Activated gamma-delta T cell treated with Interleukin-2 at 50 U/mL for 16 hours (primary cell): ENCODE results near the gene TMBIM1.

Experiments used
- DNase-seq: peaks from one replicate; pipeline ENCODE4 v3.0.0-alpha.2; 2020

The TMBIM1 gene

GRCh38 chr2:218253232-218253625 is 39.1 kb downstream of the TMBIM1 start:
- no peak for DNase-seq

- DNase-seq, result no peak
These were observed 39.6 kb downstream of the TMBIM1 start for GRCh38 chr2:218252509-218253231.

- no peak for DNase-seq
These were observed 42.6 kb downstream of the TMBIM1 start for GRCh38 chr2:218249691-218250090.

GRCh38 chr2:218245214-218245613 is 47.1 kb downstream of the TMBIM1 start:
- no peak for DNase-seq

GRCh38 chr2:218244665-218245064 is 47.6 kb downstream of the TMBIM1 start:
- DNase-seq, result no peak

- no peak for DNase-seq
These were observed 48.1 kb downstream of the TMBIM1 start for GRCh38 chr2:218244204-218244603.

GRCh38 chr2:218238887-218239286 is 53.4 kb downstream of the TMBIM1 start:
- no peak for DNase-seq

- no peak for DNase-seq
These were observed 55.5 kb downstream of the TMBIM1 start for GRCh38 chr2:218236829-218237228.

GRCh38 chr2:218235017-218235416 is 57.3 kb downstream of the TMBIM1 start:
- DNase-seq, result no peak

- no peak for DNase-seq
These were observed 57.8 kb downstream of the TMBIM1 start for GRCh38 chr2:218234521-218234920.

GRCh38 chr2:218233543-218233942 is 58.8 kb downstream of the TMBIM1 start:
- DNase-seq, result no peak

- DNase-seq, result no peak
These were observed 61.4 kb downstream of the TMBIM1 start for GRCh38 chr2:218230882-218231281.

GRCh38 chr2:218229851-218230250 is 62.5 kb downstream of the TMBIM1 start:
- DNase-seq, result no peak

- DNase-seq, result peak; percentile 38
These were observed 63.1 kb downstream of the TMBIM1 start for GRCh38 chr2:218229239-218229638.

GRCh38 chr2:218228366-218229090 is 63.8 kb downstream of the TMBIM1 start:
- no peak for DNase-seq

GRCh38 chr2:218226903-218227302 is 65.4 kb downstream of the TMBIM1 start:
- no peak for DNase-seq
